HG02610 (cell line): ENCODE results near the gene MRPS30.
"Not testable (repeated sequence)": the region's sequence is repeated elsewhere in the genome, so short reads cannot be mapped to it uniquely, and the experiment has no call there.

Source experiments
- ATAC-seq: cut with Tn5 transposase; IDR thresholded peaks from one replicate; pipeline ENCODE4 v1.9.1; 2021; ENCODE audit warnings: mild to moderate bottlenecking, moderate library complexity; ENCODE audit not compliant: unreplicated experiment

MRPS30 gene

DNA sequence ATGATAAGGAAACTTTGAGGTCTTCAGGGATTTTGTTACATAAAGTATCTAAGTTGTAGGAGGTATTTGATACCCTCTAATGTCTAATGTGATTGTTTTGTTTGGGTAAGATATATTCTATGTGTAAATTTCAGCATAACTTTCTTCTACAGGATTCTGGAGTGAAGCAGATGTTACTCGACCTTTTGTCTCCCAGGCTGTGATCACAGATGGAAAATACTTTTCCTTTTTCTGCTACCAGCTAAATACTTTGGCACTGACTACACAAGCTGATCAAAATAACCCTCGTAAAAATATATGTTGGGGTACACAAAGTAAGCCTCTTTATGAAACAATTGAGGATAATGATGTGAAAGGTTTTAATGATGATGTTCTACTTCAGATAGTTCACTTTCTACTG, 6.0 kb downstream of the MRPS30 start:
- ATAC-seq, result no peak

DNA sequence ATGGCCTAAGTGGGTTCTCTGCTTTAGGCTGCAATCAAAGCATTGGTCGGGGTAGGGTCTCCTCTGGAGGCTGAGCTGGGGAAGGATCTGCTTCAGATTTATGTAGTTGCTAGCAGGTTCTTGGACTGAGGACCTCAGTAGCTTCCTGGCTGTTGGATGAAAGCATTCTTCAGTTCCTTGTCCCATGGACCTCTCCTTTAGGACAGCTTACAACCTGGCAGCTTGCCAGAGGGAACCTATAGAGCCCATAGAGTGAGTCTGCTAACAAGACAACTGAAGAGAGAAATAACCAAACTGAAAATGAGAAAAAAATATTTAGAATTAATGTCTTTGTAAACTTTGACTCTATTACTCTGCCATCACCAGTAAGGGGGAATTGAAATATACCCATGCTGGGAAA, 12.4 kb downstream of the MRPS30 start:
- no peak for ATAC-seq

DNA sequence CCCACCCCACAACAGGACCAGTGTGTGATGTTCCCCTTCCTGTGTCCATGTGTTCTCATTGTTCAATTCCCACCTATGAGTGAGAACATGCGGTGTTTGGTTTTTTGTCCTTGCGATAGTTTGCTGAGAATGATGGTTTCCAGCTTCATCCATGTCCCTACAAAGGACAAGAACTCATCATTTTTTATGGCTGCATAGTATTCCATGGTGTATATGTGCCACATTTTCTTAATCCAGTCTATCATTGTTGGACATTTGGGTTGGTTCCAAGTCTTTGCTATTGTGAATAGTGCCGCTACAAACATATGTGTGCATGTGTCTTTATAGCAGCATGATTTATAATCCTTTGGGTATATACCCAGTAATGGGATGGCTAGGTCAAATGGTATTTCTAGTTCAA, 15.9 kb downstream of the MRPS30 start:
- not testable (repeated sequence) for ATAC-seq

DNA sequence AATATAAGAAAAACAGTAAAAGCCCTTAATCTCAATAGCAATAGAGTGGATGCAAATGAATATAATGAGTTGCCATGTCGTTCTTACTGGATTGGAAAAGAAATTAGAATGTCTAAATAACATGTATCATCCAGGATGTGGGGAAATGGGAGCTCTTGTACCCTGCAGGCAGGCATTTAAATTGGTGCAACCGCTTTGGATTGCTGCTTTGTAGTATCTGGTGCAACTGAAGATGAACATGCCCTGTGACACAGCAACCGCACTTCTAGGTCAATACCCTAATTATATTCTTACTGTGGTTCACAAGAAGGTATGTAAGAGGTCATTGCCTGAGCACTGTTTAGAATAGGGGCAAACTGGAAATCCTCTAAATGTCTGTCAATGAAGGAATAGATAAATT, 18.9 kb downstream of the MRPS30 start:
- no peak for ATAC-seq

DNA sequence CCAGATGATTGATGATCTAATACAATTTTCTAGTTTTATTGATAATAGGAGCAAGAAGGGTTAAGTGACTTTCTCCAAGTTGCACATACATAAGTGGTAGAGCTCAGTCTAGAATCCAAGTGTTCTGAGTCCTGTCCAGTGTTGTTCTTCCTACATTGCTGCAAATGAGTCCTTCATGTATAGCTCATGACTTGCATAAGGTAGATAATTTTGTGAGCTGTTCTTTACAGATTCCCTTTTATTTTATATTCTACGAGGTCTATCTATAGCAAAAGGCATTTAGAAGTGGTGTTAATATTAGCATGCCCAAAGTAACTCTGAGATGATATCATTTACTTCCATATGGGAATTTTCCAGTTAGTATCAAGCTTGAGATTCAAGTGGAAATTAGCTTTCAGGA, 20.0 kb downstream of the MRPS30 start:
- ATAC-seq, result no peak

DNA sequence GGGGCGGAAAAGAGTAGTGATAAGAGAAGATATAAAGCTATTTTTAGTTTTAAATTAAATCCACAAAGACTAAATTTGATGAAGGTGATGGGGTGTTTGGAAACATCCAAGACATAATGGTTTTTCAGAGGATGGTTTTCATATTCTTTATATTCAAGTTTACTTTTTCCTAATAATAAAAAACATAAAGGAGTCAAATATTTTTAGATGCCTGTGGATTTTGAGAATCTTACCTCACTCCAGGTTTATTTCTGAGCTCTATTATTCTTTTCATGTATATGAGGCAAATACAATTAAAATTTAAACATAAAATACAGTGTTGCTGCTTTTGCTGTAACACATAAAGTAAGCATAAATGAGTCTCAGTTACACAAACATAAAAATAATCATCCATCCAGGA, 22.2 kb downstream of the MRPS30 start:
- no peak for ATAC-seq

DNA sequence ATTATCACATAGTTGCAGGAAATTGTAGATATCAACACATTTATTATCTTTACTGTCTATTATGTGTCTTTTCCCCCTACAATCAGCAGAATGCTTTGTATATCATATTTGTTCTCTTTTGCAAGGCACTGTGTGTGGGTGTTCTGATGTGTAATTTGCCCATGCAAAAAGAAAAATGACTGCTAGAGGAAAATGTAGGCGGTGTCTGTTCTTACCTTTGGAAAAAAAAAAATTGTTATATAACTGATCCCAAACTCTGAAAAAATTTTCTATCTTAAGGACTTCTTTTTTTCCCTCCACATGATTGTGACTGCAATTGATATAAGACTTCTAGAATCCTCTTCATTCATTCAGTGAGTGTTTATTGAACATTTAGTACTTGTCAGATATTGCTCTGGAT, 24.5 kb downstream of the MRPS30 start:
- no peak for ATAC-seq

DNA sequence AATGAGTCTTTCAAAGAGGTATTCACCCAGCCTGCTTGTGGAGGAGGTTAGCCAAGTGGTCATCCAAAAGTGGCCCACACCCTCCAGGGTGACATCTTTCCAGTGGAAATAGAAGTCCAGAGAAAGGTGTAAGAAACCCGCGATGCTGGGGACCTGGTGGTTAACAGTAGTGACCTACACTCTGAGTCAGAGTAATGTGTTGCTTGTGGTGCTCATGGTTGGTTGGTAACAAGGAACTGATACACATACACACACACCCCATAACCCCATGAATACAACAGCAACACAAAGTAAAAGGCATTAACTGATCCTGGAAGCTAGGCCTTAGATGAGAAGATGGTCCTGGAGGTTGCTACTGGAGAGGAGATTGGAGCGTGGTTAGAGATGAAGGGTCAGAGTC, 26.9 kb downstream of the MRPS30 start:
- ATAC-seq, result no peak

DNA sequence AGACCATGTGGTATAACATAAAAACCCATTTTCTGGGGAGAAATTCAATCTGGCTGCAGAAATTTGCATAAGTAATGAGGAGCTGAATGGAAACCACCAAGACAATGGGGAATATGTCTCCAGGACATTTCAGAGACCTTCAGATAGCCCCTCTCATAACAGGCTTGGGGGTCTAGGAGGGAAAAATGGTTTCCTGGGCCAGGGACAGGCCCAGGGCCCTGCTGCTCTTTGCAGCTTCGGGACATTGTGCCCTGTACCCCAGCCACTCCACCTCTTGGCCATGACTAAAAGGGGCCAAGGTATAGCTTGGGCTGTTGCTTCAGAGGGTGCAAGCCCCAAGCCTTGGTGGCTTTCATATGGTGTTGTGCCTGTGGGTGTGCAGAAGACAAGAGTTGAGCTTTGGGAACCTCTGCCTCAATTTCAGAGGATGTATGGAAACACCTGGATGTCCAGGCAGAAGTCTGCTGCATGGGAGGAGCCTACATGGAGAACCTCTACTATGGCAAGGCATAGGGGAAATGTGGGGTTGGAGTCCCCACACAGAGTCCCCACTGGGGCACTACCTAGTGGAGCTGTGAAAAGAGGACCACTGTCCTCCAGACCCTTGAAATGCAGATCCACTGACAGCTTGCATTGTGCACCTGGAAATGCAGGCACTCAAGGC, 30.4 kb downstream of the MRPS30 start:
- ATAC-seq, result no peak

DNA sequence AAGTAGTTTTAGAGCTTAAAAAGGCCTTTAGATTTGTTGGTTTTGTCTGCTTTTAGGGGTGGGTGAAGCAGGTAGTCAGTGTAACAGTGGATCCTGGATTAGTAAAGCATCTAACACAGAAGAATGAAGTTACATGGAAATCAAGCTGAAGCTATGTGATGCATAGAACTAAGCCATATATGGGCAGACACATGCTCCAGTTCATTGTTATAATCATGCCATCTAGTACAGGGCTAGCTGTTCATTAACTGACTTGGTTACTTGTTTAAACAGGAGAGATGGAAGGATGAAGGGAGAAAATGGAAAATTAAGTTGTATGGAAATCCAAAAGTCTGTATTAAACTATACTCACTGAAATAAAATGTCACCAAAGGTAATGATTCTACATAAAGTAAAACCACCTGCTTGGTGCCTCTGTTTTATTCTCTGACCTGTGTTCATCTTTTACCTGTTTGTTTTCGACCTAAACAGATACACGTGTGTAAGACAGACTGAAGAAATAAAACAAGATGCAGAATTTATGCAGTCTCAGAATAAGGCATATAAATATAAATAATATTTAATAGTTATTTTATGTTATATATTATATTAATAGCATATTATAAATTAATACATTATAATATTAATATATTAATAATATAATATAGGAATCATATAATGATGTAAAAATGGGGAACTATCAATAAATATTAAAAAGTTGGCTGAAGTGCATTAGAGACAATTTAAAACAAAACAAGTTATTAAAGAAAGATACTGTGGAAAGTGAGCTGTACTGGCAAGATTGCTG, 33.9 kb downstream of the MRPS30 start:
- no peak for ATAC-seq

DNA sequence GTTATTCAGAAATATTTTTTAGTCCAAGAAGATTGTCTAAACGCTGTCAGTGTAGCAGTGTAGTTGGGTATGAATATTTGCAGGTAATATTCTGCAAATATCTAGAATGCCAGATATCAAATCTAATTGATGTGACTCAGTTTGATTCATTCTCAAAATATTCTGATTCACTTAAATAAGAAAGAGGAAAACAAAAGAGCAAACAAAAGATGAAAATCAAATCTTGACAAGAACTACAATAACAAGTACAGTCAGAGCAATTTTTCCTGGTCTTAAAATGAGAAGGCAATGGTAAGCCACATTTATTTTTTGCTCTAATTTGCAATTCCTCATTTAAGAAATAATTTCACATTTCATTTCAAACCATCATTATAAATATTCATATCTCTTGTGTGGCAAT, 36.0 kb downstream of the MRPS30 start:
- no peak for ATAC-seq

DNA sequence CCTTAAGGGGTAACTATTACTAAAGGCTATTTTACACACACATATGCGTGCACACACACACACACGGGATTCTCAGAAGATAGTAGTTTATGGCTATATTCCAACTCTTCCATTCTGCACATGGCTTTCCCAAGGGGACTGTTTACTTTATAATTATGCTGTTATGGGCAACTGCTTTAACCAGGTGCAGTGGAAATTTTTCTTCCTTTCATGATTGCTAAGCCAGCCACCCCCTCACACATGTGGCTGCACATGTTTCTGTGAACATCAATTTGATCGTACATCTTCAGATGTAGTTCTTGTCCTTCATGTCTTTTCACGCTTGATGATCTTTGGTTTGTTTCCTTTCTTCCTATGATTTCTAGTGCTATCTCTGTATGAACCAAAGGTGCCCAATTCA, 37.0 kb downstream of the MRPS30 start:
- ATAC-seq, result no peak

DNA sequence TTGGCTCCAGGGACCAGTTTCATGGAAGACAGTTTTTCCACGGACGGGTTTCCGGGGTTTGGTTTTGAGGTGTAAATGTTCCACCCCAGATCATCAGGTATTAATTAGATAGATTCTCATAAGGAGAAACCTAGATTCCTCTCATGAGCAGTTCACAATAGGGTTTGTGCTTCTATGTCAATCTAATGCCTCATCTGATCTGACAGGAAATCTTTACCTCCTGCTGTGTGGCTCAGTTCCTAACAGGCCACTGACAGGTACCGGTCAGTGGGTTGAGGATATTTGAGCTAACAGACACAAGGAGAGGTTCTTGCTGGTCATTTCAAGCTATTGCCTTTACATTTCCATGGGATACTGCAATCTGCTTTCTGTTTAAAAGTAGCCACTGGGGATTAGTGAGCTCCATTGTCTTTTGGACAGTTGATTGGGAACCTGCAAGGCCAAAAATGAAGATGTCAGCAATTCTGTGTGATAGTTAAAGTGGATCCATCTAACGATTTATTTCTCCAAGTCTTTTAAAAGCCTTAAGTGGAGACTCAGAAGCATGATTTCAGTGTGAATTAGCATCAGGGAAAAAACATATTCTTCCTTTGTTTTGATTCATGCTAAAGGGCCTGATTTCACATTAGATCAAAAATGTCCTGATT, 38.6 kb downstream of the MRPS30 start:
- no peak for ATAC-seq

DNA sequence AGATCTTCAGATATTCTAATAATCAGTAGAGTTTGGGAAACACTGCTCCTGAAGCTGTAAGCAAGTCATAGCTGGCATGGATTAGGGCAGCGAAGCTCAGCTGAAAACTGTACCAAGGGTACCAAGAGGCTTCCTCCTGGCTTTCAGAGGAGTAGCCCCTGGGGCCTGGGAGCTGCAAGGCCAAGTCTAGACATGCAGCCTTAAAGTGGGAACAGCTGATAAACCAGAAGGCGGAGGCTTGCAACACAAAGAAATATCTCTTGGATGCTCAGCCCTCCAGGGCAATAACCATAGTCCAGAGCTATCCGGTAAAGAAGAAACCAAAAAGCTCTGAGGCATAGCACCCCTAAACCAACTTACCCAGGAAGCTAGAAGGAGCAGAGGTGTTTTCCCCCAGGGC, 51.5 kb downstream of the MRPS30 start:
- no peak for ATAC-seq

DNA sequence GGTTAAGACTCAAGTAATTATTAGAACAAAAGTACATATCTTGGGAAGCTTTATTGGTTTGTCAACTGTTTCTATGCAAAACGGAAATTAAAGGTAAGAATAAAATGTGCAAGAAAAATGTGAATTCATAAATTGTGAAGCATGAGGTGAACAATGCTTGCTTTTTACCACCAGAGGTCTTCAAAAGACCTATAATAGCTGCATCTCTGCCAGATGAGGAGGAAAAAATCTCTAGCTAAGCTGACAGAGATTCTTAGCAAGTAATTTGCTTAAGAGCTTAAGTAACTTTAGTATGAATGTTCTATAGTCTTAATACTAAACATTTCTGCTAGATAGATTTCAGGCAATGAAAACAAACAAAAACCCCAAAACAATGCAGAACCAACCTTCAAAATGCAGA, 54.1 kb downstream of the MRPS30 start:
- peak; percentile 76 for ATAC-seq
